Measurements from ENCODE around the gene USF1.
A peak's percentile ranks its signal among the peaks of the same experiment; 100 is the strongest.

USF1 gene, protein sequence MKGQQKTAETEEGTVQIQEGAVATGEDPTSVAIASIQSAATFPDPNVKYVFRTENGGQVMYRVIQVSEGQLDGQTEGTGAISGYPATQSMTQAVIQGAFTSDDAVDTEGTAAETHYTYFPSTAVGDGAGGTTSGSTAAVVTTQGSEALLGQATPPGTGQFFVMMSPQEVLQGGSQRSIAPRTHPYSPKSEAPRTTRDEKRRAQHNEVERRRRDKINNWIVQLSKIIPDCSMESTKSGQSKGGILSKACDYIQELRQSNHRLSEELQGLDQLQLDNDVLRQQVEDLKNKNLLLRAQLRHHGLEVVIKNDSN
- total RNA-seq = 141 to 143 reads per million in 2 donors

DNA sequence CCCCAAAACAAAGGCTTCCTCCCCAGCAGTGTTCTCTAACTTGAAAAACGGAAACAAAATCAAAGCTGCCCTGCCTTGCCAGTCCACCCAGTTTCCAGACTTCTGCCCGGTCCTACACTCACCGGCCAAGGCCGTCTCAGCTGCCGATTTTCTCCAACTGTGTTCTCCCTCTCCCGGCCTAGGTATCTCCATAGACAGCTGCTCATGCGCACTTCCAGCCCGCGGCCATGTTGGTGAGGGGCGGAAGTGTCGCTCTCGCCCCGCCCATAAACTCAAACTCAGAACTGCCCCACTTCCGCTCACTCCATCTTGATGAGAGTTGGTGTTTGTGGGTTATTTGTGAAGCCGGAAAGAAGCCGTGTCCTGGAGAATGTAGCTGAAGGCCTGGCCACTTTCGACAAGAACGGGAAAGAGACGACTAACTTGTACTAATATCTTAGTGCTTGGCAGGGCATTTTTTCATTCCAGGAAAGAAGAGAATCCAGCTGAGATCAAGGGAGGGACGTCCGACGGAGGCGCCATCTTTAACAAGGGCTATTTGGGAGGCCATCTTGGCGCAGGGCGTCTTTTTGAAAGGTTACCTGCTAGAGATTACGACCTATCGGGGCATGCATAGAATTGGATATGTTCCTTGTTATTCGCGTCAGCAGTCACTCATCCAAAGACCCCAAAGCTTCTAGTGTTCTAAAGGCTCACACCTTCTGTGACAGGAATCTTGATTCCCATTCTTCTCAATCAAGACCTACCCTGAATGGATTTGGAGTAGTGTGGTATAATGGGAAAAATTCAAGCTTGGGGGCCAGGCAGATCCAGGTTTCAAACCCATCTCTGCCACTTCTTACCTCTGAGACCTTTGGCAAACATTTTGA, at the start of gene USF1:
TSS of gene USF1 (minus strand) at position 242 of the 869 bp plus-strand sequence. CDS start 2,702 bp downstream, outside the sequence.
- peak; percentile 75 for DNase-seq

DNA sequence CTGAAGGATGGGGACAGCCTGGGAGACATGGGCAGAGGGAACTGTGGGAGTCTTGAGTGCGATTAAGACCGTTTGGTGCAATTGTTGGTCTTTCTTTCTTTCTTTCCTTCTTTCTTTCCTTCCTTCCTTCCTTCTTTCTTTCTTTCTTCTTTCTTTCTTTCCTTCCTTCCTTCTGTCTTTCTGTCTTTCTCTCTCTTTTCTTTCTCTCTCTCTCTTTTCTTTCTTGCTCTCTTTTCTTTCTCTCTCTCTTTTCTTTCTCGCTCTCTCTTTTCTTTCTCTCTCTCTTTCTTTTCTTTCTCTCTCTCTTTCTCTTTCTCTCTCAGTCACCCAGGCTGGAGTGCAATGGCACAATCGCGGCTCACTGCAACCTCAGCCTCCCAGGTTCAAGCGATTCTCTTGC, 49.5 kb upstream of the USF1 start:
- DNase-seq = no peak

DNA sequence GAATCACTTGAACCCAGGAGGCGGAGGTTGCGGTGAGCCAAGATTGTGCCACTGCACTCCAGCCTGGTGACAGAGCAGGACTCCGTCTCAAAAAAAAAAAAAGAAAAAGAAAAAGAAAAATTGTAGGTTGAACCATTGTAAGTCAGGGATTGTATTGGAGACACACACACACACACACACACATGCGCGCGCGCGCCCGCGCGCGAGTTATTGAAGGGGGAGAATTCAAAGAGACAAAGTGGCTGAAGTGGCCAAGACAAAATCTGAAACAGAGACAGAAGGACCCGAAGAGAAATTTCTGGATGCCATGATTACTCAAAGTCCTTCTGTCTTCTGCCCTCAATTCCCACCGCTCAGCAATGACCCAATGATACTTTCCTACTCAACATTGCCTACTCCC, 48.7 kb upstream of the USF1 start:
- no peak for DNase-seq

DNA sequence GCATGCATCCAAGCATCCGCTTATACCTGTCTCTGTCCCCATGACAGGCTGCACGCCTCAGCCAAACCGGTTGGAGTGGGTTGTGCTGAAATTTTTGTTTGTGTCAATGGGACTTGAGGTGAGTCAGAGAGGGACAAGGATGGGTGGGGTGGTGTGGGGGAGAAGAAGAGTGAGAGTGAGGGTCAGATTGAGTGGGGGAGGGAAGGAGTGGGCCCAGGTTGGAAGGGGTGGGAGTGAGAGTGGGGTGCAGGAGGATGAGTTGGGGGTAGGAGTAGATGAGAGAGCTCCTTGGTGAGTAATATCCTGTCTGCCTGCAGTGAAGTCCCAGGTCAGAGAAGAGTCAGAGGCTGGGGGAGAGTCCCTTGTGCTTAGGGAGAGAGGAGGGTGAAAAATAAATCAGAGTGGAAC, 46.8 kb upstream of the USF1 start:
- no peak for DNase-seq

DNA sequence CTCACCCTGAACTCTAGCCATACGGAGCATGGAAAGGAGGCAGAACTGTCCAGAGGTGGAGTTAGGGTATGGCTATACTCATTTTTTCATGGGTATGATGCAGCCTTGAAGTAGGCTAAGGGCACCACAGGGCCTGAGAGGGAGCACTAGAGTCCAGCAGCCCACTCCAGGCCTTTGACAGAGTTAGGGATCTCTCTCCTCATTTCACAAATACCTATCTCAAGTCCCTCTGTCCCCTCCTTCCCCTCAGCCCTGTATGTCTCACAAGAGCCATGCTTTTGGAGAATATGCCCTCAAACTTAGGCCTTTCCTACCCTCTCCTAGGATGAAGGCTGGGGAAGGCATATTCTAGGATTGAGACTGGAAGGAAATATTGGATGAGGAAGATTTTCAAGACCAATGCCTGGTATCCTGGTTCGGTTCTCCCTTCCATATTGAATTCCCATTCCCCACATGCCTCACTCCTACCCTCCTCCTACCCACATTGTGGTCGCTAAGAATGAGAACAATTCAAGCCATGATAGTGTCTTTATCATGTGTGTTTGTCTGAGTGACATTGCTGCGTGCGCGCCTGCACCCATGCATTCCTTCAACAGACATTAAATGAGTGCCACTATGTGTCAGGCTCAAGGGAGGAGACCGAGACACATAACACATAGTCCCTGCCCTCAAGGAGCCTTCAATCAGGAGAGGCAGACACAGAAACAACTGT, 46.2 kb upstream of the USF1 start:
- DNase-seq = no peak

DNA sequence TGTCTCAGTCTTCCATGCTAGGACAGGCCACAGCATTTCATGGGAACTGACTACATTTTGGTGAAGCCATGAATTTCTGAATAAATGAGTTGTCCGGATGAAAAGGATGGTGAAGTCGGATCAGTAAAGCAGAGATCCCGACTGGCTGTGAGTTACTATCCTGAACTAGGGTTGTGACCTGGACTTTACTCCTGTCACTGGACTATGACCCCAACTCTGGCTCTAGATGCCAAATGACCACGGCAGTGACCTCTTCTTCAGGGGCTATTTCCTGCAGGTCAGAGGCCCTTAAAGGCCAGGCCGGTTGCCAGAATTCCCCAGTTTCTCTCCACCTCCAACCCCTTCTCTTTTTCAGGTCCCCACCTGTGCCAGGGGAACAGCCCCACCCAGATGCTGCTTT, 45.3 kb upstream of the USF1 start:
- DNase-seq = no peak

DNA sequence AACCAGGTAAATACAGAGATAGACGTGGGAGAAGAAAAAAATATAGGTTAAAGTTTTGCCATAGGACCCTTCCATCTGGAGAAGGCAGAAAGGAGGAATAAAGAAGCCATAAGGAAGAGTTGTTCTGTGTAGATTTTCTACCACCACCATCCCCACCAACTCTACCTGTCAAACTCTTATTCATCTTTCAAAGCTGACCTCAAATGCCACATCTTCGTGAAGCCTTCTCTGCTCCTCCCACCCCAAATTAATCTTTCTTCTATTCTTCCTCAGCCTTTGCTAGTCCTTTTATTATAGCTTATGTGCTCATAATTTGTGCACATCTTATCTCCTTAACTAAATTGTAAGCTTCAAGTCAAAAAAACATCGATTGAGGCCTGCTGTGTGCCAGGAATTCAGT, 44.8 kb upstream of the USF1 start:
- no peak for DNase-seq

DNA sequence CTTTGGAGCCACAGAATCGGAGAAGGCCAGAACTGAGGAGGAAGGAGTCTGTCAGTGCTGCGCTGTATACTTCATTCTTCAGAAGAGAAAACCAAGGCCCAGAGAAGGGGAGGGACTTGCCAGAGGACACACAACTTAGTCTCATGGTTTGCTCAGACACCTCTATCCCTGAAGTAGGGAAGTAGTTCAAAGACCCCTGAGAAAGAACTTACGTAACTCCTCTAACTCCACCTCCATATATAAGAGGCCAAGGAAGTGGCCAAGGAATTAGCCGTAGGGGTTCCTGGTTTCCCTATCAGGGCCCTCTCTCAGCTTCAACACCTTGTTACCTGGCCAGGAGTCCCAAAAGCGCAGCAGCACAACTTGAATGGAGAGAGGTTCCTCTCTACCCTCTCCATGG, 44.2 kb upstream of the USF1 start:
- DNase-seq = no peak

DNA sequence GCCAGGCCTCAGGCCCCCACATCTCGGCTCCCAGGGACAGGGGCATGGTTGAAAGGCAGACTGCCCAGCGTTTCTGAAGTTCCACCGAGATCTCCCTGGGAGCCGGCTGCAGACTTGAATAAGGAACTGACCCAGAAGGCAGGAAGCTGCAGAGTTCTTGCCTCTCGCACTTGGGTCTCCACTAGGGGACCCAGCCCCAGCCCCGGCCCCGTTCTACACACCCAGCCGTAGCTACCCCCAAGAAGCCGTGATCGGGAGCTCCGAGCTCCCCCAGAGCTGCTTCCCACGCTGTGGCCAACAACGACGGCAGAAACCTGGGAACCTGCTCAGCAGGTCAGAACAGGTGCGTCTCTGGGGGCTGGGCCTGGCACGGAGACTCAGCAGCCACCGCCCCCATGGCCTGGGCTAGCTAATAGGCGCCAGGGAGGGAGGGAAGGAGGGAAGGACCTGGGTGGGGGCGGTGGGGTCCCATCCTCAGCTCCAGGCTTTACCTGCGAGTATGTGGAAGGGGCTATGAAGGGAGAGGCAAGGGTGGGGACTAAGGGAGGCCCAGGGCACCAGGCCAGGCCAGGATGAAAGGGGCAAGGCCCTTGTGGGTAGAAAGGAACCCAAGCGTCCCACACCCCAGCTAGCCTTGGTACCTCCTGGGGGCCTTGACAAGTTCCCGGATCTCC, 43.6 kb upstream of the USF1 start, which contains the start of gene NECTIN4:
TSS of gene NECTIN4 (minus strand) at position 308 of the 674 bp plus-strand sequence. CDS start at position 46, 262 bp downstream.
- no peak for DNase-seq

DNA sequence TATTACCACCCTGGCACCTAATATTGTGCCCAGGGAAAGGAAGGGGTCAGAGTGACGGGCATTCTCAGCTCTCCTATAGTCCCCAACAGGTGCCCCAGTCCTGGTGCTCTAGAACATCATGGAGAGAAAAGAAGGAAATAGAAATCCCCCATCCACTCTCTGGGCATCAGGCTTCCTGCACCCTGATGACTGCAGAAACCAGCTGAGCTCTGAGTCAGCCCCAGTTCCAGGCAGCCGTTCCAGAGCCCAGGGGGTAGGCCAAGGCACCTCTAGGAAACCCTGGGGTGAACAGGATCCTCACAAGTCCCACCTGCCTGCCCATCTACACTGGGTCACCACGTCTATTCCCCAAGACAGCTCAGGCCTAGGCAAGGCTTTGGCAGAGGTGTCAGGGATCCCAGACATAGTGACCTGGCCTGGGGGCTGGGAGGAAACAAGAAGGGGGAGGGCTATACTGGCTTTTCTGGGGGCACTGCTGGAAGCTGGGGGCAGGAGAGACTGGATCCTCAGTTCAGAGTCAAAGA, 42.9 kb upstream of the USF1 start:
- no peak for DNase-seq

DNA sequence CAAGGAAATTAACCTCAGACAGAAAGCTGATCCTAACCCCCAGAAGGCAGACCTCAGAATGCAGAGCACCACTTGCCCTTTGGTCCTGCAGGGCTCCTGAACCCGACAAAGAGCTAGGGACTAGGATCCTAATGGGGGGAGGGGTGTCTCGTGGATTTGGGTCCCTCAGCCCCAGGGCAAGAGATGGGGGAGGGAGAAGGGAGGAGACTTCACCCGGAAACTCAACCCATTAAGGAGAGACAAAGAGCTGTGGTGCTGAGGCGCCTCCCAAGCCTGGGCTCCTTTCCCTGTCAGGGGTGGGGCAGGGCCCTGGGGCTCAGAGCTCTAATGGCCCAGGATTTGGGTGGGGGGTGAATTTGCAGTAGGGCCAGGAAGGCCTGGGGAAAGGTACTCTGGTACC, 40.7 kb upstream of the USF1 start:
- DNase-seq = no peak

DNA sequence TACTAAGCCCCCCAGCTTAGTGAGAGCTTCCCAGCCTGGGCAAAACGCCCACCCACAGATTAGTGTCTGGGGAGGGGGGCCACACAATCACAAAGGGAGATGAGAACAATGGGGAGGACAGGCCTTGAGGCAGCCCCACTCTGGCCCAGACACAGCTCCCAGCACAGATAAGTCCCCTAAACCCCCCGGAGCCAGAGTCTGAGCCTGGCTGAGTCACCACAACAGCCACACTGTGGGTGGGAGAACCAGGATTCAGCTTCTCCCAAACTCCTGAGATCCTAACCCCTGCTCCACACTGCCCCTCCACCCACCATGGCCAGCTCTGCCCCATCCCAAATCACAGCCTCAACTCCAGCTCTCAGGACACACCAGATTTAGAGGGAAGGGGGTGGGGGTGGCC, 39.4 kb upstream of the USF1 start:
- no peak for DNase-seq

DNA sequence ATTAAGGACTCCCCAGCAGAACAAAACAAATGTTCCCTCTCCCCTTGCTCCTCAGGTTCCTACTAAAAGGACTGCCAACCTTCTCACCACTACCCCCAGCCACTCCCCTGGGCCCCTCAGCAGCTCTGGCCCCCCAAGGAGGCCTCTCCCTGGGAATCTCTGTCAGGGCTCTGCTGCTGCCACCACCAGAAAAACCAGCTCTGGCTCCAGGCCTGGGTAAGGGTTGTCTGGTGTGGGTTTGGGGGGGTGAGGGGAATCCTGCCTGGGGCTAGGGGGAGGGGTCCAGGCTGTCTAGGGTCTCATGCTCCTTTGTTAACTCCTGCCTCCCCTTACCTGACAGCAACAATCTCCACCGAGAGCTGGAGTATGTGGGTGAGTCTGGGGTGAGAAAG, 38.8 kb upstream of the USF1 start:
- DNase-seq = no peak

DNA sequence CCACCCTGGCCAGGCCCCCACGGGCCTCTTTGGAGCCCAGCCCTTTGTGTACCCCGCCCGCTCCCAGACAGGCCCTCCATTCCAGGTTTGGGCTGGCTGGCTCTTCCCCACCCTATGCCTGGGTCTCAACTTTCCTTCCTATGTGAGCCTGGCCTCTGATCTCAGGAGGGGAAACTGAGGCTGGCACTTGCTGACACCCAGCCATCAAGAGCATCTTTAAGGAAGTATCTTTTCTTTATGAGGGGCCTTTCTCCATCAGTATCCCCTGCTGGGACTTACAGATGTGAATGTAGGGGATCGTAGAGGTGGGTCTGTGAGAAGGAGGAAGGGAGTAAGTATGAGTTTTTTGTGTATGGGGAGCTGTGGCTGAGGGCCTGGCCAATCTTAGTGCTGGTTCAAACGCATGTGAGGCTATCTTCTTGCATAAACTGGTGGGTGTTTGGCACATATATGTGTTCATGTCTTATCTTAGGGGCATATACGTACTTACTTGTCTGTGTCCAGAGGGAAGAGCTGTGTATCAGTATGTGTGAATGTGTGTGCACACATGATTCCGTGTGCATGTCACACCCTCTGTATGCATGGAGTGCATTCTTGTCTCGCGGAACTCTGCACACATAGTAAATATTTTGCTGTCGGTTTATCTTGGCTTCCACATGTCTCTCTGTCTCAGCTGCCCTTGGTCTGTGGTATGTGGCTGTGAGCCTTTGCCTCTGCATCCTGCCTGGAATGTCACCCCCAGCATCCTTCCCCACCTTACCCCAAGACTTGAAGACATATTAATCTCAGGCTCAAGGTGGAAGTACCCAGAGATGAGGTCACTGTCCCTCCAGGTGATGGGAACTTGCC, 38.2 kb upstream of the USF1 start:
- DNase-seq = no peak

DNA sequence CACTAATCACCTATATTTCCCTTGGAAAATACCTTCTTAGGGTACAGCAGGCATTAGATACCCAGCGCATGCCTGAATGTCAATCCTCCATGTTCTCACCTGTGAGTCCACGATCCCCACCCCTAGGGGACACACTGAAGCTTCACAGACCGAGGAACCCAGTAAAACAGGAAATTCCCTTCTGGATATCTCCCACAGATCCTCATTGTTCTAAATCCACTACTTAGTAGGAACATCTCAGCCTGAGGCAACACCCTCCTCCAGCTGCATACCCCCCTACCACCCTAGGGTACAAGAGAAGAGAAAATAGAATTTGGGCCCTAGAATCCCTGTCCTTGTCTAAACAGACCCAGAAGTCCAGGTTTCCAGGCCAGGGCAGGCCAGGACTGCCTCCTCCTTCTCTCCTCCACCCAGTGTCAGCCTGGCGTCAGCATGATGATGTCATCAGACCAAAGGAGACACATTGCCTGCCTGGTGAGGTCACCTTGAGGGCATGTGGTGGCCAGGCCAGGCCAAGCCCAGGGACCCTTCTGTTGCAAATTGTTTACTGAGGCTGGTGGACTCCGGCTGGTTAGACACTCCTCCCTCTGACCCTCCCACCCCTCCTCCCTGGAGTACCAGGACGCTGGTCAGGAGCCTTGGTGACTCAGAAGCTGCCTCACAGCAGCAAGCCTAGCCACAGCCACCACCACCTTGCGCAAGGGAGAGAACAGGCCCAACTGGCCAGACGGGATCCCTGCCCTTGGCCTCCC, 37.4 kb upstream of the USF1 start:
- DNase-seq = no peak

DNA sequence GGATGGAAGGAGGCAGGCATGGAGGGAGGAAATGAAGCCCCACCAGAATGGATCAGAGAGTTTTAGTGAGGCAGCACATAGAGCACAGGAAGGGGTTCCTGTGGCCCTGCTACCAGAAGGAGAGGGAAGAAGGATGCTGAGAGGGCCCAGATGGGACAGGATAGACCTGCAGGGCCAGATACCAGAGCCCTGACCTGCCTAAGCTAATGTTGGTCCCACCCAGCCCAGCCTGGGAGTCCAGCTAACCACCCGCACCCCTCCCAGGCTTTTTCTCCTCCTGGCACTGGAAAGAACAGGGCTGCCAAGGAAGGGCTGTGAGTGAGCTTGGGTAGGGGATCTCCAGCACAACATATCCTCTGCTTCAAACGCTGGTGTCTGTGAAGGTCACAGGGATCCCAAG, 36.7 kb upstream of the USF1 start:
- no peak for DNase-seq

DNA sequence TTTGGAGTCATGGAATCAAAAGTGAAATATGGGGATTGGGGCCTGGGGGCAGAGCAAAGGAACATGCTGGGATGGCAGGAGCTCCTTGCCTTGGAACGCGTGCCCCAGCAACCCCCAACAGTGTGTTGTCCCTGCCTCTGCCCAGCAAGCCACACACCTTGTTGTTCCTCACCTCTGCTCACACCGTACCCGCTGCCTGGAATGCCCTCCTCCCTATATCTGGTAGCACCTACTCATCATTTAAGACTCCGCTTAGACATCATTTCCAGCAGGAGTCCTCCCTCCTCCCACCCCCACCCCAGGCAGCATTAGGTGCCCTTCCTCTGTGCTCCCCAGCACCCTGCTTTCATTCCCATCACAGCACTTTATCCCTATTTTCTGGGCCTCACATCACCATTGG, 35.7 kb upstream of the USF1 start:
- no peak for DNase-seq

DNA sequence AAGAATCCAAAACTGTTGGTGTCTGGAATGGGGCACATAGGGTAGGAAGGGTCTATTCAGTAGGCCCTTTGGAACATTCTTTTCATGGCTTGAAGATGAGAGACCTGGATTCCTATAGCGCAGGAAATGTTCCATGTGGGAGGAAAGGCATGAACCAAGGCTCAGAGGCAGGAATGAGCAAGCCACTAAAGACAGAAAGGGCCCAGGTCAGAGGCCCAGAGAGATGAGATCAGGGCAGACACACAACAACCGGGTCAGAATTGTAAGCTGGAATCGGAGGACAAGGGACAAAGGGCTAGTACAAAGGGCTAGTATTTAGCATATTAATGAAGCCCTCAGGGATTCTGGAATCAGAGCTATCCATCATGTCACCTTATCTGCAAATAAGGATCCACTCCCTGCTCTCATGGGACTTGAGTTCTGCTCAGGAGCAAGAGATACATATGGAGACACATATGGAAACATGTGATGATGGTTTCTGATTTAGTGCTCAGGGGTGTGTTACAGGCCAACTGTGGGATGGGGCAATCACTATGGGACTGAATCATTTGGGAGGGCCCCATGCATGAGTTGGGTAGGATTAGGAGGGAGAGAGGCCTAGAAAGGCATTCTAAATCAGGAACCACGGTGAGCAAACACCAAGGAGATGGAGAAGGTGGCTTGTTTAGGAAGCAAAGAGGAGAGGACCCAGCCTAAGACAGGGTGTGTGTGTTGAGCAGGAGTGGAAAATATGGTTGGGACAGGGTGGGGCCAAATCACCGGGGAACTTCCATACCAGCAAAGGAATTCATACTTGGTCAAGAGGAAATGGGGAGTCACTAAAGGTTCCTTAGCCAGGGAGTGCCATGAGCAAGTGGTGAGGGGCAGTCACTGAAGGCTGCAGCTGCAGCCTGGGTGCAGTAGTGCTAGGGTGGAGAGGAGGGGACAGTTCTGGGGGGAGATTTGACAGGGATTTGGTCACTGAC, 34.9 kb upstream of the USF1 start:
- DNase-seq = no peak

DNA sequence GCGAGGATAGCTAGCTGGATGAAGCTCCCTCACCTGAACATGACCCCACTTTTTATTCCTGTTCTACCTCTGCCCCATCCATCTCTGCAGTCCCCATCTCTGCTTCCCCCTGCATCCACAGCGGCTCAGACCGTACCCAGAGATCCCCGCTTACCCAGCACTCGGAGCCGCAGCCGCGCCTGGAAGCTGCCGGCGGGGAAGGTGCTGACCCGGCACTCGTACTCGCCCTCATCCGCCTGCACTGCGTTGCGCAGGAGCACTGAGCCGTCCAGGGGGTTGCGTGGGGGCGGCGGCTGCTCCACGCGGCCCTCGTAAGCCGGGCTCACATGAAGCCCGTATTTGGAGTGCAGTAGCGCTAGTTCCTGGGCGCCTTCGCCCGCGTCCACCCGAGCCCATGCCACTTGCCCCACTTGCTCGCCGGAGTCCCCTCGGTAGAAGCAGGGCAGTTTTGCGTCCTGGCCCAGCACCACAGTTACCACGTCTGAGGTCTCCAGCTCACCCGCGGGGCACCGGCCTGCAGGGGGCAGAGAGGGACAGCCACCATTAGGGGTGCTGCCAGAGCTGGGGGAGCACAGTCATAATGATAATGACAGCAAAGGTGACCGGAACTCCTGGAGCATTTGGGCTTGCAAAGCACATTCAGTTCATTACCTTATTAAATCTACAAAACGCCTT, 33.8 kb upstream of the USF1 start:
- DNase-seq = no peak

Measured in activated gamma-delta T cell (primary cell).